Sigmoid colon (tissue), 4 donors: ENCODE results near the gene CACNA1G.

Source experiments
- POLR2A ChIP-seq, 2 donors: fragments of 450-650 bp; IDR thresholded peaks; one replicate each; pipeline ENCODE4 v1.6.1; 2016; ENCODE audit warnings: antibody characterized with exemption in 2 of 2, mild to moderate bottlenecking in 2 of 2, moderate library complexity in 2 of 2
- POLR2AphosphoS5 ChIP-seq, 4 donors: sonication (generic); formaldehyde crosslinking; IDR thresholded peaks; one replicate each; pipeline ENCODE4 v1.6.1; 2017; ENCODE audit warnings: antibody characterized with exemption in 4 of 4

DNA sequence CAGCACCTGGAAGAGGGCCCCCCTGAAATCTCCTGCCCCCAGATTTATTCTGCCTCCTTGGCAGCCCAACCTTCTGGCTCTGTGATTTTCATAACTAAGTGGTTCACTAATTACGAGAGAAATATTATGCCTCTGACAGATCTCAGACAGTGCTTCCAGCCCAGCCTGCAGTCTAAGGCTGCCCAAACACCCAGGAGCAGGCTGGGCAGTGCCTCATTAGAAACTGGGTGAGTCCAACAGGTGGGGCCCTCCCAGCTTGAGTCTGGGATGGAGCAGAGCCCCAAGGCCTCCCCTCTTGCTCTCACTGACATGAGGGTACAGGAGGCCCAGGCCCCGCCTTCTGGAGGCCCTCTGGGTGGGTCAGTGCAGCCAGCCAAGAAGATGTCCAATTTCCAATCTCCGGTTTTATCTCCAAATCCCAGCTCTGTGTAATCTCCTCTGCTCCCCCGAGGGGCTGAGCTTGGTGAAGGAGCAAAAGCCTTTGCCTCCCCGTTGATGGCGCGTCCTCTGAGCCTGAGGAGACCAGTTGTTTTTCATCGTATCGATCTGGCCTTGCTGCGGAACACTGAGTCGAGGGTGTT, 54.0 kb downstream of the CACNA1G start:
- TF ChIP-seq POLR2AphosphoS5 (IDR thresholded peaks at IDR 0.05) (no peak), POLR2A (IDR thresholded peaks at IDR 0.05) (no peak)
